GM12878 (cell line): ENCODE data around the gene PRF1. TPM values are rescaled to one million over a fixed set of nuclear protein-coding genes. Genes with fewer than 3 reads are reported as not detected.
A peak's percentile ranks its signal among the peaks of the same experiment; 100 is the strongest.

Source experiments
- BRCA1 ChIP-seq: IDR thresholded peaks from 2 replicates; pipeline ENCODE4 v1.6.1; 2011; ENCODE audit warnings: low read depth, low read length, improper control_type of control experiment
- CEBPB ChIP-seq, 2 experiments: fragments of 150-350 bp in 1 of 2; IDR thresholded peaks; 2 replicates each; pipeline ENCODE4 v1.6.1; 2012 to 2014; ENCODE audit warnings: low read depth in 2 of 2, low read length in 2 of 2, borderline replicate concordance in 1 of 2, inconsistent platforms in 1 of 2
- CHD2 ChIP-seq: IDR thresholded peaks from 2 replicates; pipeline ENCODE4 v1.6.1; 2011; ENCODE audit warnings: low read depth, low read length, improper control_type of control experiment, borderline replicate concordance
- CREM ChIP-seq: IDR thresholded peaks from 2 replicates; pipeline ENCODE4 v1.6.1; 2014; ENCODE audit warnings: antibody characterized with exemption, low read depth
- ELK1 ChIP-seq: IDR thresholded peaks from 2 replicates; pipeline ENCODE4 v1.6.1; 2012; ENCODE audit warnings: low read depth, low read length, improper control_type of control experiment
- GATAD2B ChIP-seq: fragments of 450-650 bp; conservative IDR thresholded peaks from 2 replicates; pipeline ENCODE4 v1.6.1; 2017; ENCODE audit warnings: low read depth, mild to moderate bottlenecking, moderate library complexity
- JUND ChIP-seq: IDR thresholded peaks from 2 replicates; pipeline ENCODE4 v1.6.1; 2012; ENCODE audit warnings: low read depth, mild to moderate bottlenecking, low read length, improper control_type of control experiment, moderate library complexity
- MYC ChIP-seq: IDR thresholded peaks from 2 replicates; pipeline ENCODE4 v1.6.1; 2011; ENCODE audit warnings: mild to moderate bottlenecking, low read length, moderate library complexity, inconsistent platforms; ENCODE audit not compliant: insufficient read depth, insufficient replicate concordance, insufficient read length, severe bottlenecking
- NFYA ChIP-seq: IDR thresholded peaks from 2 replicates; pipeline ENCODE4 v1.6.1; 2011; ENCODE audit warnings: low read depth, mild to moderate bottlenecking, low read length, improper control_type of control experiment, borderline replicate concordance
- NR2C2 ChIP-seq: IDR thresholded peaks from 2 replicates; pipeline ENCODE4 v1.6.1; 2011; ENCODE audit warnings: borderline replicate concordance, low read depth; ENCODE audit not compliant: control insufficient read depth, insufficient read length
- SMAD1 ChIP-seq: fragments of 450-650 bp; IDR thresholded peaks from 2 replicates; pipeline ENCODE4 v1.6.1; 2018; ENCODE audit warnings: mild to moderate bottlenecking, low read depth; ENCODE audit not compliant: partially characterized antibody
- SMAD5 ChIP-seq: IDR thresholded peaks from 2 replicates; pipeline ENCODE4 v1.6.1; 2016; ENCODE audit warnings: antibody characterized with exemption, low read depth
- SREBF1 ChIP-seq: IDR thresholded peaks from 2 replicates; pipeline ENCODE4 v1.6.1; 2012; ENCODE audit warnings: mild to moderate bottlenecking, low read length
- SRF ChIP-seq, 2 experiments: IDR thresholded peaks; 2 replicates each; pipeline ENCODE4 v1.6.1; 2011; ENCODE audit warnings: low read depth in 2 of 2, low read length in 2 of 2, mild to moderate bottlenecking in 1 of 2, moderate library complexity in 1 of 2
- TAF1 ChIP-seq: IDR thresholded peaks from 2 replicates; pipeline ENCODE4 v1.6.1; 2011; ENCODE audit warnings: mild to moderate bottlenecking, low read depth, low read length, borderline replicate concordance
- ZNF217 ChIP-seq: fragments of 450-650 bp; IDR thresholded peaks from 2 replicates; pipeline ENCODE4 v1.6.1; 2017; ENCODE audit warnings: antibody characterized with exemption, mild to moderate bottlenecking
- ZNF622 ChIP-seq: fragments of 450-650 bp; IDR thresholded peaks from 2 replicates; pipeline ENCODE4 v1.6.1; 2017; ENCODE audit warnings: mild to moderate bottlenecking, inconsistent platforms
- polyA plus RNA-seq, 11 experiments: library from polyadenylated mRNA; depleted of rRNA in 4 of 11; unstranded in 6 of 11; stranded (reverse) in 5 of 11; fragments of >200 nt; fragmentation: Nextera tagmentation in 4 of 11; fragmentation: Illumina TruSeq in 1 of 11; extraction: Ambion mirVana in 4 of 11; extraction: Trizol in 1 of 11; gene quantifications; 1 replicate in 1 of 11; 2 replicates in 10 of 11; pipeline versions ENCODE4 v1.2.1 to v1.2.3, GENCODE V29; 2011 to 2016; ENCODE audit warnings: inconsistent platforms in 2 of 11, missing spikeins in 2 of 11, low read depth in 1 of 11
- total RNA-seq, 4 experiments: library from RNA; depleted of rRNA in 3 of 4; stranded (reverse); fragments of >200 nt in 3 of 4; fragmentation: Illumina TruSeq in 1 of 4; extraction: Trizol in 1 of 4; gene quantifications; 2 replicates each; pipeline versions ENCODE4 v1.2.1 to v1.2.3, GENCODE V29; 2013 to 2021
- TF ChIP-seq, protein P1 (sequence below): IDR thresholded peaks from 2 replicates; pipeline ENCODE4 v1.6.1; 2011; ENCODE audit warnings: borderline replicate concordance, low read depth, mild to moderate bottlenecking, moderate library complexity, low read length; ENCODE audit not compliant: insufficient read depth, poor library complexity, severe bottlenecking
- TF ChIP-seq, protein P2 (sequence below): fragments of 450-650 bp; formaldehyde crosslinking; IDR thresholded peaks from 2 replicates; pipeline ENCODE4 v1.4.0; 2022; ENCODE audit warnings: mild to moderate bottlenecking, moderate library complexity

The PRF1 gene
- total and polyA plus RNA-seq, 10 of the 15 experiments (the other 5 are each of a cell fraction or from before 2014, with no cell fraction given), result 0.84 to 15.7 (median 1.3) TPM

DNA sequence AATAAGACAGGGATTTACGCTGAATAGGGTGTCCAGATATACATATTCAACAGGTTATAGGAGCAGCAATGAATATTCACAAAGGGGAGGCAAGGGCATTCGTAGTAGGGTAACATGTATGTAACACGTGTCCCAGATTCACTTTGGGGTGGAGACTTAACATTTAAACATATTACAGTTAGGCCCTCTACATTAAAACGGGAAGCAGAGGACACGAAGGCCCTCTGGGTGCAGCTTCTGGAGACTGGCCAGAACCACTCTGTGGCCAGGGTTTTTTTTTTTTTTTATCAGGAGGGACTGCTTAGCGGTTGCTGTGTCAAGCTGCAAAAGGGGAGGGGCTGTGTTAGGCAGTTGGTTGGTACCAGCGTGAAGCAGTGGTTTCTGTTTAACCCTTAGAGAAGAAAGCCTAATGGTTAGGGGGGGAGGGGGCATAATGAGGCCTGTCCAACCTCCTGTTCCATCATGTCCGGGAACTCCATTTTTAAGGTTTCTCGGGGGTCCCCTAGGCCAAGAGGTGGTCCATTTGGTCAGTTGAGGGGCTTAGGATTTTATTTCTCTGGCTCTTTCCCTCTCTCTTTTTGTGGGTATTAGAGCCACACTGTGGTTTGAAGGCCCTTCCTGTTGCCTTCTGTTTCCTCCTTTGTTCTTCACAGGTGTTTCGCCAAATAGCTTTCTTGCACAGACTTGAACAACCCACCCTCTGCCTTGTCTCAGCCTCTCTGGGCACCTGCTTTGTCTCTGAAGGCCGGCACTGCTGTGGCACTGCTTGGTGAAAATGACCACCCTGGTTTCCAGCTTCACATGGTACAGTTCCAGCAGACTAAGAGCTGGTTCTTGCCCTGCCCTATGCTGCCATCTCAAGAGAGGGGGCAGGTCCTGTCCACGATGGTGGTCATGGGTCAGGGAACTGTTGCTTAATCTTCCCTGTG lies 26.4 kb downstream of the PRF1 start (continued):
- TF ChIP-seq ELK1 (no peak), GATAD2B (peak; percentile 78; the same call in 1 of the 2 replicates), SMAD1 (peak; percentile 69), SREBF1 (no peak), BRCA1 (no peak), TAF1 (0 out of 2 replicates have a peak, but pooled peaks have one; percentile 24), ZNF217 (peak; percentile 74), CEBPB (IDR thresholded peaks at IDR 0.05; ENCODE audit: borderline replicate concordance in 1 of 2, low read depth in 2 of 2, low read length in 2 of 2) (no peak), SMAD5 (no peak), JUND (no peak), CHD2 (no peak; the same call in 1 of the 2 replicates), ZNF622 (0 out of 2 replicates have a peak, but pooled peaks have one; percentile 26), NFYA (no peak), CREM (0 out of 2 replicates have a peak, but pooled peaks have one; percentile 19), MYC (no peak), NR2C2 (no peak), SRF (IDR thresholded peaks at IDR 0.05; ENCODE audit: low read depth in 2 of 2, low read length in 2 of 2) (0 out of 4 replicates have a peak, but pooled peaks of 1 of the 2 experiments have one; percentile 13)
- TF ChIP-seq, protein P1, sequence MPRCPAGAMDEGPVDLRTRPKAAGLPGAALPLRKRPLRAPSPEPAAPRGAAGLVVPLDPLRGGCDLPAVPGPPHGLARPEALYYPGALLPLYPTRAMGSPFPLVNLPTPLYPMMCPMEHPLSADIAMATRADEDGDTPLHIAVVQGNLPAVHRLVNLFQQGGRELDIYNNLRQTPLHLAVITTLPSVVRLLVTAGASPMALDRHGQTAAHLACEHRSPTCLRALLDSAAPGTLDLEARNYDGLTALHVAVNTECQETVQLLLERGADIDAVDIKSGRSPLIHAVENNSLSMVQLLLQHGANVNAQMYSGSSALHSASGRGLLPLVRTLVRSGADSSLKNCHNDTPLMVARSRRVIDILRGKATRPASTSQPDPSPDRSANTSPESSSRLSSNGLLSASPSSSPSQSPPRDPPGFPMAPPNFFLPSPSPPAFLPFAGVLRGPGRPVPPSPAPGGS, result no peak
- TF ChIP-seq, protein P2, sequence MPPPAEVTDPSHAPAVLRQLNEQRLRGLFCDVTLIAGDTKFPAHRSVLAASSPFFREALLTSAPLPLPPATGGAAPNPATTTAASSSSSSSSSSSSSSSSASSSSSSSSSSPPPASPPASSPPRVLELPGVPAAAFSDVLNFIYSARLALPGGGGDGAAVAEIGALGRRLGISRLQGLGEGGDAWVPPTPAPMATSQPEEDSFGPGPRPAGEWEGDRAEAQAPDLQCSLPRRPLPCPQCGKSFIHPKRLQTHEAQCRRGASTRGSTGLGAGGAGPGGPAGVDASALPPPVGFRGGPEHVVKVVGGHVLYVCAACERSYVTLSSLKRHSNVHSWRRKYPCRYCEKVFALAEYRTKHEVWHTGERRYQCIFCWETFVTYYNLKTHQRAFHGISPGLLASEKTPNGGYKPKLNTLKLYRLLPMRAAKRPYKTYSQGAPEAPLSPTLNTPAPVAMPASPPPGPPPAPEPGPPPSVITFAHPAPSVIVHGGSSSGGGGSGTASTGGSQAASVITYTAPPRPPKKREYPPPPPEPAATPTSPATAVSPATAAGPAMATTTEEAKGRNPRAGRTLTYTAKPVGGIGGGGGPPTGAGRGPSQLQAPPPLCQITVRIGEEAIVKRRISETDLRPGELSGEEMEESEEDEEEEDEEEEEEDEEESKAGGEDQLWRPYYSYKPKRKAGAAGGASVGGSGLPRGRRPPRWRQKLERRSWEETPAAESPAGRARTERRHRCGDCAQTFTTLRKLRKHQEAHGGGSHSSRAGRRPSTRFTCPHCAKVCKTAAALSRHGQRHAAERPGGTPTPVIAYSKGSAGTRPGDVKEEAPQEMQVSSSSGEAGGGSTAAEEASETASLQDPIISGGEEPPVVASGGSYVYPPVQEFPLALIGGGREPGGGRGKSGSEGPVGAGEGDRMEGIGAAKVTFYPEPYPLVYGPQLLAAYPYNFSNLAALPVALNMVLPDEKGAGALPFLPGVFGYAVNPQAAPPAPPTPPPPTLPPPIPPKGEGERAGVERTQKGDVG, result no peak
